Measurements from ENCODE around the gene EVL.

- TF ChIP-seq CTCF (conservative IDR thresholded peaks at IDR 0.05; ENCODE audit: low read length): no peak
- TF ChIP-seq EZH2phosphoT487 (IDR thresholded peaks at IDR 0.05; ENCODE audit: borderline replicate concordance): no peak
Observed at GRCh38 chr14:100124551-100125088, 59.4 kb downstream of the EVL start.

Measured in Loucy (cell line).